ENCODE results near the gene ATP6V1E1. TPM values are rescaled to one million over a fixed set of nuclear protein-coding genes. Genes with fewer than 3 reads are reported as not detected.

The ATP6V1E1 gene
- total and polyA plus RNA-seq, 9 of the 15 experiments (the other 6 are each of a cell fraction or from before 2014, with no cell fraction given) = 122 to 249 (median 179) TPM

- TF ChIP-seq BRD9 (IDR thresholded peaks at IDR 0.05; ENCODE audit: low read depth, partially characterized antibody) (peak; percentile 93), ZNF253 (CRISPR knock-in tag; conservative IDR thresholded peaks at IDR 0.05) (no peak), MAFK (IDR thresholded peaks at IDR 0.05; ENCODE audit: low read length) (no peak), ZKSCAN8 (CRISPR knock-in tag; IDR thresholded peaks at IDR 0.05) (no peak), ZNF239 (CRISPR knock-in tag; IDR thresholded peaks at IDR 0.05) (no peak), NR4A1 (CRISPR knock-in tag; IDR thresholded peaks at IDR 0.05) (no peak), NR4A1 (tag; IDR thresholded peaks at IDR 0.05) (peak; percentile 60; the same call in 1 of the 2 replicates), NR1H2 (CRISPR knock-in tag; IDR thresholded peaks at IDR 0.05) (no peak), ZBTB2 (IDR thresholded peaks at IDR 0.05) (no peak), MAFF (IDR thresholded peaks at IDR 0.05; ENCODE audit: low read length) (no peak), MTA3 (IDR thresholded peaks at IDR 0.05; ENCODE audit: borderline replicate concordance) (peak; percentile 78; the same call in 1 of the 2 replicates), PTTG1 (tag; IDR thresholded peaks at IDR 0.05; ENCODE audit: low read depth) (no peak), LEF1 (IDR thresholded peaks at IDR 0.05) (0 out of 2 replicates have a peak, but pooled peaks have one; percentile 48), SMARCC2 (IDR thresholded peaks at IDR 0.05; ENCODE audit: low read depth) (no peak; the same call in 1 of the 2 replicates), CGGBP1 (CRISPR knock-in tag; IDR thresholded peaks at IDR 0.05) (0 out of 2 replicates have a peak, but pooled peaks have one; percentile 66), ZZZ3 (IDR thresholded peaks at IDR 0.05) (0 out of 2 replicates have a peak, but pooled peaks have one; percentile 24), ELF1 (tag; IDR thresholded peaks at IDR 0.05) (peak; percentile 90), AFF1 (IDR thresholded peaks at IDR 0.05; ENCODE audit: low read depth in 1 of 2, partially characterized antibody in 2 of 2) (peak in 1 of 2 experiments; percentile 87), CCNT2 (IDR thresholded peaks at IDR 0.05; ENCODE audit: borderline replicate concordance, extremely low read depth, insufficient read length, low read depth, low read length) (no peak), U2AF1 (optimal IDR thresholded peaks at IDR 0.05; ENCODE audit: low read depth, low read length) (no peak), DLX4 (CRISPR knock-in tag; IDR thresholded peaks at IDR 0.05) (no peak), ZNF507 (tag; conservative IDR thresholded peaks at IDR 0.05) (no peak), GABPB1 (CRISPR knock-in tag; IDR thresholded peaks at IDR 0.05) (peak; percentile 87)
These were observed at the start of gene ATP6V1E1 (continued) for GRCh38 chr22:17628406-17629172.
